CD14-positive monocyte (primary cell): ENCODE results near the gene SYNE3. TPM values are rescaled to one million over a fixed set of nuclear protein-coding genes. Genes with fewer than 3 reads are reported as not detected.

Experiments
- DNase-seq, 3 donors: peaks; one replicate each; pipeline ENCODE4 v3.0.0-alpha.2; 2011 to 2022
- H2AFZ ChIP-seq: 2 replicates; pipeline ENCODE4 v1.6.0; 2012; ENCODE audit warnings: mild to moderate bottlenecking, low read depth, low read length, inconsistent platforms; ENCODE audit not compliant: insufficient read depth, poor library complexity, severe bottlenecking
- H3K27ac ChIP-seq, 2 donors: 1 replicate in 1 of 2; 2 replicates in 1 of 2; pipeline ENCODE4 v1.5.1; 2012 to 2013; ENCODE audit warnings: low read length in 2 of 2, control low read depth in 1 of 2, inconsistent platforms in 1 of 2, low read depth in 1 of 2, mild to moderate bottlenecking in 1 of 2
- H3K27me3 ChIP-seq, 2 donors: one replicate each; pipeline versions ENCODE4 v1.6.0 to v1.6.1; 2011 to 2013; ENCODE audit warnings: low read length in 2 of 2; ENCODE audit not compliant: control insufficient read depth in 2 of 2, insufficient read depth in 2 of 2
- H3K36me3 ChIP-seq, 2 donors: replicated peaks in 1 of 2; 1 replicate in 1 of 2; 2 replicates in 1 of 2; pipeline versions ENCODE4 v1.5.1 to v1.6.1; 2012 to 2013; ENCODE audit warnings: low read length in 2 of 2, control low read depth in 1 of 2, inconsistent platforms in 1 of 2, mild to moderate bottlenecking in 1 of 2; ENCODE audit not compliant: insufficient read depth in 2 of 2, control insufficient read depth in 1 of 2
- H3K4me1 ChIP-seq, 2 donors: 1 replicate in 1 of 2; 2 replicates in 1 of 2; pipeline versions ENCODE4 v1.5.1 to v1.6.1; 2012 to 2013; ENCODE audit warnings: low read length in 2 of 2, control low read depth in 1 of 2, inconsistent platforms in 1 of 2, mild to moderate bottlenecking in 1 of 2, moderate library complexity in 1 of 2; ENCODE audit not compliant: insufficient read depth in 2 of 2, control insufficient read depth in 1 of 2
- H3K4me2 ChIP-seq: replicated peaks from 2 replicates; pipeline ENCODE3; 2012; ENCODE audit warnings: low read length, moderate library complexity, mild to moderate bottlenecking; ENCODE audit not compliant: poor library complexity, severe bottlenecking; ENCODE audit errors: extremely low read depth
- H3K4me3 ChIP-seq, 3 experiments: fragments of 200-600 bp in 1 of 3; sonication (generic) in 1 of 3; replicated peaks in 1 of 3; 1 replicate in 2 of 3; 2 replicates in 1 of 3; pipeline ENCODE4 v1.5.1; 2011 to 2013; ENCODE audit warnings: low read length in 3 of 3, mild to moderate bottlenecking in 3 of 3, control low read depth in 2 of 3, low read depth in 2 of 3, inconsistent platforms in 1 of 3, moderate library complexity in 1 of 3
- H3K79me2 ChIP-seq: 2 replicates; pipeline ENCODE4 v1.6.0; 2012; ENCODE audit warnings: mild to moderate bottlenecking, control low read depth, inconsistent platforms, low read length, moderate library complexity; ENCODE audit not compliant: insufficient read depth
- H3K9ac ChIP-seq: 2 replicates; pipeline ENCODE4 v1.6.0; 2017; ENCODE audit warnings: low read length, mild to moderate bottlenecking; ENCODE audit not compliant: insufficient read depth, poor library complexity, severe bottlenecking
- H3K9me3 ChIP-seq, 2 donors: replicated peaks in 1 of 2; 1 replicate in 1 of 2; 2 replicates in 1 of 2; pipeline versions ENCODE4 v1.5.1 to v1.6.1; 2012 to 2013; ENCODE audit warnings: low read length in 2 of 2, control low read depth in 1 of 2; ENCODE audit not compliant: control insufficient read depth in 1 of 2, insufficient read depth in 1 of 2
- H4K20me1 ChIP-seq: 2 replicates; pipeline ENCODE4 v1.6.0; 2012; ENCODE audit warnings: mild to moderate bottlenecking, low read length, control low read depth, moderate library complexity; ENCODE audit not compliant: insufficient read depth
- H3K27ac Mint-ChIP-seq, 7 donors: one replicate each; pipeline ENCODE4 v1.8.0; 2020; ENCODE audit warnings: mild to moderate bottlenecking in 7 of 7, mixed read lengths in 7 of 7, moderate library complexity in 6 of 7, inconsistent platforms in 2 of 7
- H3K27me3 Mint-ChIP-seq, 3 donors: one replicate each; pipeline ENCODE4 v1.8.0; 2021 to 2022; ENCODE audit warnings: low read depth in 3 of 3, mild to moderate bottlenecking in 3 of 3, mixed read lengths in 3 of 3, moderate library complexity in 3 of 3, inconsistent platforms in 1 of 3
- H3K36me3 Mint-ChIP-seq, 2 donors: one replicate each; pipeline ENCODE4 v1.8.0; 2020; ENCODE audit warnings: mixed read lengths in 2 of 2, inconsistent platforms in 1 of 2, mild to moderate bottlenecking in 1 of 2
- H3K4me1 Mint-ChIP-seq: one replicate; pipeline ENCODE4 v1.8.0; 2020; ENCODE audit warnings: mild to moderate bottlenecking, mixed read lengths
- H3K4me3 Mint-ChIP-seq, 2 donors: one replicate each; pipeline ENCODE4 v1.8.0; 2020; ENCODE audit warnings: mild to moderate bottlenecking in 2 of 2, mixed read lengths in 2 of 2, moderate library complexity in 1 of 2
- H3K9me3 Mint-ChIP-seq, 7 donors: one replicate each; pipeline ENCODE4 v1.8.0; 2020 to 2022; ENCODE audit warnings: mixed read lengths in 7 of 7, mild to moderate bottlenecking in 6 of 7, moderate library complexity in 6 of 7, inconsistent platforms in 2 of 7
- CTCF ChIP-seq: fragments of 200-600 bp; IDR thresholded peaks from one replicate; pipeline ENCODE4 v1.8.0; 2022; ENCODE audit warnings: antibody characterized with exemption, mild to moderate bottlenecking
- WGBS: methylation state at CpG from one replicate; pipeline ENCODE4 v1.1.5; 2013; ENCODE audit warnings: missing lambda C conversion rate; ENCODE audit not compliant: insufficient coverage; 5-methylcytosine and 5-hydroxymethylcytosine counted together
- intact Hi-C, 2 donors: fragments of 100-400 bp; cut with micrococcal nuclease; formaldehyde crosslinking; loops; one replicate each; pipeline versions ENCODE4 v1.15.0 to v1.15.1; 2023
- polyA plus RNA-seq, 3 donors: library from polyadenylated mRNA; depleted of rRNA in 1 of 3; unstranded in 2 of 3; stranded (reverse) in 1 of 3; fragments of 300-500 nt in 2 of 3; fragments of >200 nt in 1 of 3; fragmentation: Illumina TruSeq in 2 of 3; gene quantifications; 1 replicate in 2 of 3; 2 replicates in 1 of 3; pipeline ENCODE4 v1.2.3, GENCODE V29; 2012 to 2021

The SYNE3 gene
- polyA plus RNA-seq, 3 donors = 2.6 to 26.1 (median 3.5) TPM

DNA sequence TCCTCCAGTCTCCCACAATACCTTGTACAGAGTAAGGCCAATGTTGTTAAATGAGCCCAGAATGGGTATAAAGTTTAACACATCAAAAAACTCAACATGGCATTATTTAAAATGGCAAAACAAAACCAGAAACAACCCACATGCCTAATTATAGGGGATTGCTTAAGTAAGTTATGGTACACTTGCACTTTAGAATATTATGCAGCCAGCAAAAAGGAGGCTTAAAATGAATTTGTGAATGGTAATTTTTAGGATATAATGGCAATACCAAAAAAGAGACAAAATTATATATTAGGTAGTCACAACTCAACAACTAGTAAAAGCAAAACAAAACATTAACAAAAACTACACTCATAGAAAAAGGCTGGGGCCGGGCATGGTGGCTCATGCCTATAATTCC lies 39.7 kb downstream of the SYNE3 start:
- no peak overlapping the region for H3K9ac ChIP-seq
- H3K4me1 ChIP-seq = peaks cover 8 to 11% of the 10 kb centered on the region in 2 donors
- H3K4me1 Mint-ChIP-seq = peaks cover 23% of the 10 kb centered on the region
- H3K27ac ChIP-seq = no peak overlapping the region
- H2AFZ ChIP-seq = no peak overlapping the region
- intact Hi-C loops = no loop called here
- H3K27me3 ChIP-seq = no peaks in the 10 kb centered on the region
- H3K9me3 ChIP-seq = no peaks in the 10 kb centered on the region
- H3K4me2 ChIP-seq = no peak overlapping the region
- no peak overlapping the region for H3K4me3 Mint-ChIP-seq
- peaks cover 0 to 2% (median 0%) of the 10 kb centered on the region in 3 donors for H3K27me3 Mint-ChIP-seq
- H3K27ac Mint-ChIP-seq = peak overlapping the region in 1 of 7 donors; percentile 37
- H4K20me1 ChIP-seq = peaks cover 100% of the 10 kb centered on the region
- H3K36me3 ChIP-seq = peaks cover 64 to 96% of the 10 kb centered on the region in 2 donors
- no peak overlapping the region for H3K4me3 ChIP-seq
- no peak for DNase-seq
- H3K9me3 Mint-ChIP-seq = peaks cover 0 to 5% (median 0%) of the 10 kb centered on the region in 7 donors
- 100% methylated on average over 1 of the region's 1 CpG for WGBS
- TF ChIP-seq CTCF = no peak
- H3K36me3 Mint-ChIP-seq = peaks cover 70 to 86% of the 10 kb centered on the region in 2 donors
- peaks cover 91% of the 10 kb centered on the region for H3K79me2 ChIP-seq

GRCh38 chr14:95475540-95476240 lies 40.8 kb downstream of the SYNE3 start:
- whole genome bisulfite sequencing = 77% methylated on average over 17 of the region's 19 CpGs
- peaks cover 17% of the 10 kb centered on the region for H3K4me1 Mint-ChIP-seq
- no peaks in the 10 kb centered on the region for H3K9me3 ChIP-seq

More at GRCh38 chr14:95475540-95476240, 40.8 kb downstream of the SYNE3 start:
- intact Hi-C loops = no loop called here
- peaks cover 0 to 5% (median 0%) of the 10 kb centered on the region in 7 donors for H3K9me3 Mint-ChIP-seq
- peaks cover 0 to 2% (median 0%) of the 10 kb centered on the region in 3 donors for H3K27me3 Mint-ChIP-seq
- peak overlapping the region in 1 of 2 donors; percentile 42 for H3K27ac ChIP-seq
- H3K36me3 Mint-ChIP-seq = peaks cover 74 to 87% of the 10 kb centered on the region in 2 donors
- no peak overlapping the region for H3K4me2 ChIP-seq
- peaks cover 100% of the 10 kb centered on the region for H4K20me1 ChIP-seq
- peaks cover 6% of the 10 kb centered on the region in 2 donors for H3K4me1 ChIP-seq
- H3K4me3 Mint-ChIP-seq = no peak overlapping the region
- TF ChIP-seq CTCF = no peak
- H2AFZ ChIP-seq = no peak overlapping the region
- DNase-seq = no peak
- H3K27ac Mint-ChIP-seq = peak overlapping the region in 1 of 7 donors; percentile 76
- peaks cover 80% of the 10 kb centered on the region for H3K79me2 ChIP-seq
- H3K4me3 ChIP-seq = no peak overlapping the region
- peaks cover 62 to 96% of the 10 kb centered on the region in 2 donors for H3K36me3 ChIP-seq
- H3K9ac ChIP-seq = no peak overlapping the region
- H3K27me3 ChIP-seq = no peaks in the 10 kb centered on the region
